Activated B cell treated with CpG ODN at 0.5 μM for 24 hours (primary cell): ENCODE measurements around the gene PATL2. TPM values are rescaled to one million over a fixed set of nuclear protein-coding genes. Genes with fewer than 3 reads are reported as not detected.
"Not testable (repeated sequence)": the region's sequence is repeated elsewhere in the genome, so short reads cannot be mapped to it uniquely, and the experiment has no call there.

Source experiments
- ATAC-seq: fragments of 200-7000 bp; cut with Tn5 transposase; one replicate; pipeline ENCODE4 v1.10.0; 2021; ENCODE audit warnings: low read depth, mild to moderate bottlenecking, moderate library complexity
- CTCF ChIA-PET: fragments of 350-600 bp; sonication (Branson Sonifier 250); formaldehyde crosslinking; loops from one replicate; lab custom pipeline; 2021; ENCODE audit warnings: antibody characterized with exemption; lab: Charles Lee
- POLR2A ChIA-PET: fragments of 350-600 bp; sonication (Branson Sonifier 250); formaldehyde crosslinking; loops from one replicate; lab custom pipeline; 2021; ENCODE audit warnings: antibody characterized with exemption; lab: Charles Lee
- DNase-seq: peaks from one replicate; pipeline ENCODE4 v3.0.0; 2022
- H3K27ac Mint-ChIP-seq: one replicate; pipeline ENCODE4 v1.8.0; 2020; ENCODE audit warnings: mixed read lengths
- H3K27me3 Mint-ChIP-seq: one replicate; pipeline ENCODE4 v1.8.0; 2021; ENCODE audit warnings: mixed read lengths
- H3K36me3 Mint-ChIP-seq: one replicate; pipeline ENCODE4 v1.8.0; 2021; ENCODE audit warnings: low read depth, mixed read lengths
- H3K4me1 Mint-ChIP-seq: one replicate; pipeline ENCODE4 v1.8.0; 2021; ENCODE audit warnings: mixed read lengths
- H3K4me3 Mint-ChIP-seq: one replicate; pipeline ENCODE4 v1.8.0; 2020; ENCODE audit warnings: mild to moderate bottlenecking, mixed read lengths
- H3K9me3 Mint-ChIP-seq: one replicate; pipeline ENCODE4 v1.8.0; 2020; ENCODE audit warnings: mixed read lengths
- CTCF ChIP-seq: fragments of 200-600 bp; IDR thresholded peaks from one replicate; pipeline ENCODE4 v1.8.0; 2022; ENCODE audit warnings: antibody characterized with exemption, mild to moderate bottlenecking
- intact Hi-C: fragments of 100-400 bp; cut with micrococcal nuclease; formaldehyde crosslinking; loops from one replicate; pipeline ENCODE4 v1.15.1; 2024
- total RNA-seq: library from RNA; stranded (reverse); gene quantifications from 2 replicates; pipeline ENCODE4 v1.2.3, GENCODE V29; 2022

The PATL2 gene
- total RNA-seq, 1 donor from 2014 or later: 27.2 TPM

DNA sequence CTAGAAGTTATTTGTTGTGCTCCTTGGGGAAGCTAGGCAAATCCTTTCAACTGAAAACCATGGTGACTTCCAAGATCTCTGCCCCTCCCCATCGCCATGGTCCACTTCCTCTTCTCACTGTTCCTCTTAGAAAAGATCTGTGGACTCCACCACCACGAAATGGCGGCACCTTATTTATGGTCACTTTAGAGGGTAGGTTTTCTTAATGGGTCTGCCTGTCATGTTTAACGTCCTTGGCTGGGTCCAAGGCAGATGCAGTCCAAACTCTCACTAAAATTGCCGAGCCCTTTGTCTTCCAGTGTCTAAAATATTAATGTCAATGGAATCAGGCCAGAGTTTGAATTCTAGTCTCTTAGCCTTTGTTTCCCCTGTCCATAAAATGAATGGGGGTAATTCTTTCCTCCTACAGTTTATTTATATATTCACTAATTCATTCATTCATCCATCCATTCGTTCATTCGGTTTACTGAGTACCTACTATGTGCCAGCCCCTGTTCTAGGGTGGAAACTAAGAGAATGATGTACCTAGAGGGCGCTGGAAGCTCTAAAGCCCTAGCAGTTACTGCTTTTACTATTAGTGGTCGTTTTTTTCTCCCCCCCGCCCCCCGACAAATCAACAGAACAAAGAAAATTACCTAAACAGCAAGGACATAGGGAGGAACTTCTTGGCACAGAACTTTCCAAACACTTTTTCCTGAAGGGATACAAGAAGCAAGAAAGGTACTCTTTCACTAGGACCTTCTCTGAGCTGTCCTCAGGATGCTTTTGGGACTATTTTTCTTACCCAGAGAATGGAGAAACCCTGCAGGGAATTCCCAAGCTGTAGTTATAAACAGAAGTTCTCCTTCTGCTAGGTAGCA is 657 bp downstream of the PATL2 start:
- Mint-ChIP-seq H3K27me3 (no peaks in the 10 kb centered on the region), H3K27ac (peak overlapping the region; percentile 100), H3K4me1 (peaks cover 42% of the 10 kb centered on the region), H3K36me3 (peaks cover 61% of the 10 kb centered on the region), H3K4me3 (peak overlapping the region; percentile 99), H3K9me3 (no peaks in the 10 kb centered on the region)
- ChIA-PET POLR2A (interaction anchor here (0.6 to 24.4 kb wide), 29 partner anchors 12 to 934 kb away, joined by 3 to 2387 read pairs (median 7); partner anchors contain the start of genes EIF3J, ELL3, SPG11 and TRIM69), CTCF (interaction anchor here (0.6 to 16.4 kb wide), 13 partner anchors 9 to 423 kb away, joined by 3 to 239 read pairs (median 7); partner anchors contain the start of genes SPG11 and TRIM69)
- ATAC-seq: peak; percentile 29
- peak; percentile 50 for DNase-seq
- intact Hi-C loops: loop anchor here (1.0 to 5.0 kb wide), 7 partner anchors 18 to 327 kb away; partner anchors contain the start of genes CTDSPL2, EIF3J and SPG11
- no peak for TF ChIP-seq CTCF

DNA sequence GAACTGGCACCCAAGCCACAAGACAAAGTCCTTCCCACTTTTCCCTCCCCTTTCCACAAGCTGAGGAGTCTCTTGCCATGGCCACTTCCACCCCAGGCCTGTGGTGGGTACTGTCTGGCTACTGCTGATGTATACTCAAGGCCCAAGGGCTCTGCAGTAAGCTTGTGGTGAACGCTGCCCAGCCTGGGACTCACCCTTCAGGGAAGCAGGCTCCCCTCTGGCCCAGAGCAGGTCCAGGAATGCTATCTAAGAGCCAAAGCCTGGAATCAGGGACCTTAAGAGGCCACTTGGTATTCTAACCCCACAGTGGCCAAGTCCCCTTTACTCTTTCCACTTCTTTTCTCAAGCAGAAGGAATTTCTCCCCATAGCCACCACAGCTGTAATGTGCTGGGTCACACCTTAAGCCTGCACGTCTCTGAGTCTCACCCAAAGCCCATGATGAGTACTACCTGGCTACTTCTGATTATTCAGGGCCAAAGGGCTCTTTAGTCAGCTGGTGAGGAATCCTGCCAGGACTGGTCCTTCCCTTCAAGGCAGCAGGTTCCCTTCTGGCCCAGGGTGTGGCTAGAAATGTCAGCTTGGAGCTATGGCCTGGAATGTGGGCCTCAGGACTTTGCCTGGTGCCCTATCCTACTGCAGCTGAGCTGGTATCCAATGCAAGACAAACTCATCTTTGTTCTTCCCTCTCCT is 4.0 kb downstream of the PATL2 start:
- no peak overlapping the region for H3K27ac Mint-ChIP-seq
- H3K4me3 Mint-ChIP-seq: no peak overlapping the region
- no peak for TF ChIP-seq CTCF
- H3K4me1 Mint-ChIP-seq: peaks cover 22% of the 10 kb centered on the region
- intact Hi-C loops: no loop called here
- peaks cover 34% of the 10 kb centered on the region for H3K36me3 Mint-ChIP-seq
- ChIA-PET POLR2A (interaction anchor here (19.2 to 24.4 kb wide), 2 partner anchors 22 to 43 kb away, joined by 1048 to 2387 read pairs; partner anchors contain the start of genes SPG11 and TRIM69), CTCF (interaction anchor here (1.0 to 3.1 kb wide), 2 partner anchors 16 to 30 kb away, joined by 3 to 9 read pairs; partner anchors contain the start of gene TRIM69)
- H3K9me3 Mint-ChIP-seq: no peaks in the 10 kb centered on the region
- no peak for ATAC-seq
- H3K27me3 Mint-ChIP-seq: no peaks in the 10 kb centered on the region
- DNase-seq: no peak

- POLR2A ChIA-PET: interaction anchor here (19.2 to 24.4 kb wide), 2 partner anchors 22 to 43 kb away, joined by 1048 to 2387 read pairs; partner anchors contain the start of genes SPG11 and TRIM69
- no peak for ATAC-seq
- intact Hi-C loops: no loop called here
These were observed 4.7 kb downstream of the PATL2 start for GRCh38 chr15:44706401-44706800.

GRCh38 chr15:44705986-44706385 is 5.1 kb downstream of the PATL2 start:
- CTCF ChIA-PET: interaction anchor here (1.0 to 3.1 kb wide), 2 partner anchors 31 to 39 kb away, joined by 3 to 9 read pairs; partner anchors contain the start of gene TRIM69
- ATAC-seq: no peak
- peaks cover 31% of the 10 kb centered on the region for H3K4me1 Mint-ChIP-seq
- intact Hi-C loops: no loop called here
- no peaks in the 10 kb centered on the region for H3K27me3 Mint-ChIP-seq
- POLR2A ChIA-PET: interaction anchor here (19.2 to 24.4 kb wide), 2 partner anchors 23 to 42 kb away, joined by 1048 to 2387 read pairs; partner anchors contain the start of genes SPG11 and TRIM69
- H3K9me3 Mint-ChIP-seq: peaks cover under 1% of the 10 kb centered on the region
- H3K36me3 Mint-ChIP-seq: peaks cover 23% of the 10 kb centered on the region
- DNase-seq: no peak
- H3K4me3 Mint-ChIP-seq: no peak overlapping the region
- TF ChIP-seq CTCF: no peak
- H3K27ac Mint-ChIP-seq: no peak overlapping the region

More at GRCh38 chr15:44706401-44706800, 4.7 kb downstream of the PATL2 start:
- CTCF ChIA-PET: interaction anchor here (1.0 to 3.1 kb wide), 2 partner anchors 31 to 40 kb away, joined by 3 to 9 read pairs; partner anchors contain the start of gene TRIM69
- Mint-ChIP-seq H3K4me1 (peaks cover 27% of the 10 kb centered on the region), H3K27ac (no peak overlapping the region), H3K36me3 (peaks cover 27% of the 10 kb centered on the region), H3K4me3 (no peak overlapping the region), H3K27me3 (no peaks in the 10 kb centered on the region), H3K9me3 (no peaks in the 10 kb centered on the region)
- DNase-seq: no peak
- TF ChIP-seq CTCF: no peak

GRCh38 chr15:44700676-44701075 is 10.4 kb downstream of the PATL2 start:
- ATAC-seq, POLR2A ChIA-PET, H3K9me3 Mint-ChIP-seq, H3K36me3 Mint-ChIP-seq, intact Hi-C loops, H3K4me3 Mint-ChIP-seq, H3K27me3 Mint-ChIP-seq, DNase-seq, H3K27ac Mint-ChIP-seq: not testable (repeated sequence)
- CTCF ChIA-PET: interaction anchor here (0.7 kb wide), 1 partner anchor 938 kb away, joined by 3 read pairs; no protein-coding TSS in a partner anchor
- peaks cover 11% of the 10 kb centered on the region for H3K4me1 Mint-ChIP-seq
